GM18505 (cell line): ENCODE measurements around the gene PTPRR.

Experiments used
- ATAC-seq: cut with Tn5 transposase; IDR thresholded peaks from one replicate; pipeline ENCODE4 v1.9.1; 2021; ENCODE audit not compliant: unreplicated experiment
- POLR2A ChIP-seq: IDR thresholded peaks from 4 replicates; pipeline ENCODE4 v1.6.1; 2011; ENCODE audit warnings: borderline replicate concordance; ENCODE audit not compliant: insufficient read depth, insufficient read length; ENCODE audit errors: extremely low read depth

The PTPRR gene

DNA sequence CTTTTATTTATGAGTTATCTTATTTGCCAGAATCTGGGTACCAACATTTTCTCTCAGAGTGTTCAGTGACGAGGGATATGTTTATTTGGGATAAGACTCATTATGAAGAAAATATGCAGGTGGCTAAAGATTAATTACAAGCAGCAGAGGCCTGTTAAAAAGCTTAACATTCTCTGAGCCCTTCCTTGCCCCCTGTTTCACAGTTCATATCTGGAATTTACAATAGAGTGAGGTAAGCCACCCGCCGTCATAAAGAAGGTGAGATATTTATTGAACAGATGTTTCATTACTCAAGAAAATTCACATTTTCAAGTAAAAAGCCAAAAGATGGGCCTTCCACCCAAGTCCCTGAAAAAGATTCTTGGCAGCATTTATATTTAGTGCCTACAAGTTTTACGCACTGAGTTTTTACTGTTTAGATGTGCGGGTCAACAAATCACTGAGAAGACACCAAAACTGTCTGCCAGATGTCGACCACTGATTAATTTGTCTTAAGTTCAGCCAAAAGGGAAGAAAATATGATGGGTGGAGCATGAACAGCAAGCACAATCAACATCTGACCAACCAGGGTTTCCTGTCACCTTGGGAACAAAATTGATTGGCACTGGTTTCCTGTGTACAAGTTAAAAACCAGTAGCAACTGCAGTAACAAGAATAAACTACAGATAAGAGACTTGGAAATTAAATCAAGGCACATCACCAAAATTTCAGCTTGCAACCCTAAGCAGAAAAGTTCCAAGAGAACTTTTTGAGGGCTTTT lies 197.8 kb downstream of the PTPRR start:
- ATAC-seq: no peak
- no peak for TF ChIP-seq POLR2A

DNA sequence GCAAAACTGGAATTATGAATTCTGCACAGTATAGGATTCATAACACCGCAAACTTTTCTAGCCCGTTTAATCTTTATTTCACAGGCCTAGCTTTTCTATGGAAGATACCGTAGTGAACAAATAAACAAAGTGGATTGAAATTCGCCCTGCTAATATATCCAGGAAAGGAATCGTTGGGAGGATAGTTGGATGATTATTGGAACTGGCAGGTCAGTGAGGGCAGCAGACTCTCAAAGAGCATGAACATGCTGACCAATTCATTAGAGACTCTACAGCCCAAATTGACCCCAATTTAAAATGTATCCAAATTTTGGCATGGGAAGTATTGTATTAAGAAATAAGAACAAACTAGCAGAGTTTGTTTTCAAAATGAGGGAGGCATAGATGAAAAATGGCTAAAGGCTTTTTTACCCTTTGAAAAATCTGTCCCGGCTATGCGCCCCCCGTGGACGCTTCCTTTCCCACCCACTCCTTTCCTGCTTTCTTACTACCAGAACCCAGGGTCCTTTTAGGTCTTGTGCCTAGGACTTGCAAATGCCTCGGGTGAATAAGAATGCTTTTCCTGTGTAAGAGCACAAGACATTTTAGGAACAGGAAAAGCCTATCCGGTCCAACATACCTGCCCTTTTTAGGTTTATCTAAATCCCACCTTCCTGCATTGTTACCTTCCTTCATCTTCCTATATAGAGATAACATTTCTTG lies 198.7 kb downstream of the PTPRR start:
- no peak for ATAC-seq
- TF ChIP-seq POLR2A: no peak

DNA sequence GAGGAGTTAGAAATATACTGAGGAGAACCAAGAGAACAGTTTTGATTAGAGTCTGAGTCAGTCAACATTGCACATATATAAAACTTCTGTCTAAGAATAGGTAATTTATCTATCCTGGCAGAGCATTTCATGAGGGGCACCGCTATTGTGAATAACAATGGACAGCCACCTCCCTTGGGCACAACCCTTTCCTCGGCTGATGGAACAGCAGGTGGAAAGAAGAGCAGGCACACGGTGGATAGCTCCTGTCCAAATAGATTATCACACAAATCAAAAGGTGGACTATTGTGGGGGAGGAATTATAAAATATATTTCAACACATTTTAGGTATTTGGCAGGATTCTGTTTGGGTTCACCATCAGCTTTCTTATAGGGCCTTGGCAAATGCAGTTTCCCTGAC lies 199.3 kb downstream of the PTPRR start:
- no peak for ATAC-seq
- TF ChIP-seq POLR2A: no peak

DNA sequence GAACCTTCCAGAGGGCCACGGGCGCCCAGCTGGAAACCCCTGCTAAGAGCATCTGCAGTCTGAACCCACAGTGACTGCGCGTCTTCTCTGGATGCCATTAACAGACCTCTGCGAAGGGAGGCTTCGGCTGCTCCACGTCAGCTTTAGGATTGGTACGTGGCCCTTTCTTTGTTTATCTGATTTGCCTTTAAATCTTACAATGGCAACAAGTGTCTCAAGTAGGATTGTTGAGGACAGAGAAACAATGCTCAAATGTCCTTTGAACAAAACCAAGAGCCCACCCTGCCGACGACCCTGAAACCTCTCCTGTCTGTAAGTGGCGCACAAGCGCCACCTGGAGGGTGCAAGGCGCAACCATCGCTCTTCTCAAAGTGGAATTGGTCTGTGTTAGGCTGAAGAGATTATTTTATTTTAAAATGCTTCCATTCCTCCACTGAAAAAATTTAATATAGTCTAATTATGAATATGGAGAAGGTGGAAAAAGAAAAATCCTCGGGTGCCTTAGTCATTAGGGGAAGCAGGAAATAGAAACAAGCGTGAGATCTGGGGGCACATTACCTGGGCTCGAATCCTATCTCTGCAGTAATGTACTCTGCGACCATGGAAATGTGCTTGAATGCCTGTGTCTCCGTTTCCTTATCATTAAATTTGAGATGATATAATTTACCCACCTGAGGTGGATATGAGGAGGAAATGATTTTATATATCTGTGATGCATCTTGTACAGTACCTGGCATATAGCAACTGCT lies 200.7 kb downstream of the PTPRR start:
- no peak for TF ChIP-seq POLR2A
- peak; percentile 73 for ATAC-seq

DNA sequence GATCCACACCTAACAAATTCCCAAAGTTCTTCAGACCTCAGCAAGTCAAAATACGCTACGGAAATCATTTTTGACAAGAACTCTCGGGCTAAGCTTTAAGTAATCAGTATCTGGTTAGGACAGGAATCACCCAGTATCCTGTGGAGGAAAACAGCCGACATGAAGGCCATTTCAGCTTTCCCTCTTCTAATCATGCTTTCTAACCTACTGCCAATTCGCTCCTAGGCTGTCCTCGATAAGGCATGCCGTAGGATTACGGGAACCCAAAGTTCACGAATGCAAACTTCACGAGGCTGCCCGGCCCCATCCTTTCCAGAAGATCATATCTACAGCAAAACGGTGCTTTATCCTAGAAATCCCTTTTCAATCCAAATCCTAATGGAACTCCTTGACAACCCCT lies 201.5 kb downstream of the PTPRR start:
- no peak for ATAC-seq
- no peak for TF ChIP-seq POLR2A

DNA sequence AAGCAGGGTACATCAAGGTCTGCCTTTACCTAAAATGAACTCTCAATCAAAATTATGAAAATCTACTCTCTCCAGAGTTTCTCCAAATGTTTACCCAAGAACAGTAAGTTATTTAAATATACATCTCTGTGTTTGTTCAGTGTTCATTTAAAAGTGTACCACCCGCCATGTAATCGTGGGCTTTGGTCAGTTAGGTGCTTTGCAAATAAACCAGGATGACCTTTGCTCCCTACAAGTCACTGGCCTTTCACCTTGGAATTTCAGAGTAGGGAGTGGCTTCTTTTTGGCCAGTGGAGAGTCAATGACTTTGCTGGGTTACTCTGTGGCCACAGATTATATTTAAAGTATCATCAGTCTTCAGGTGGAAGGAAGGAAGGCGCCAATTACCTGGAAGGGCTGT lies 208.7 kb downstream of the PTPRR start:
- ATAC-seq: no peak
- TF ChIP-seq POLR2A: no peak

DNA sequence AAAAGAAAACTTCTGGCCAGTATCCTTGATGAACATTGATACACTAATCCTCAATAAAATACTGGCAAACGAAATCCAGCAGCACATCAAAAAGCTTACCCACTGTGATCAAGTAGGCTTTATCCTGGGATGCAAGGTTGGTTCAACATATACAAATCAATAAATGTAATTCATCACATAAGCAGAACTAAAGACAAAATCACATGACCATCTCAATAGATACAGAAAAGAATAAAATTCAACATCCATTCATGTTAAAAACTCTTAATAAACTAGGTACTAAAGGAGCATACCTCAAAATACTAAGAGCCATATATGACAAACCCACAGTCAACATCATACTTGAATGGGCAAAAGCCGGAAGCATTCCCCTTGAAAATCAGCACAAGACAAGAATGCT lies 211.5 kb downstream of the PTPRR start:
- no peak for TF ChIP-seq POLR2A
- no peak for ATAC-seq

DNA sequence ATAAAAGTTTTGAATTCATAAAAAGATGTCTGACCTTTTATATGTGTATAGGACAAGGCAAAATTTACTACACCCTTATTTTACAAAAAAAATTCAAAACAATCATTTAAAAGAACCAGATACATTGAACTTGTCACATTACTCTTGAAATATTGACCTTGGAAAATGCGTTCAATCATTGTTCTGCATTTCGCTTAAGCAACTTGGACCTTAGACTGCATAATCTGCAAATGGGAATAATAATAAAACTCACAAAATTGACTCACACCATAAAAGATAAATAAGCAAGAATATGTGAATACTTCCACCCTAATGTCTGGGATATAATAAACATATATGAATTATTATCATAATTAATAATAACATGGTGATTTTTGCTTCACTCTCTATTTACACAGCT lies 213.9 kb downstream of the PTPRR start:
- TF ChIP-seq POLR2A: no peak
- no peak for ATAC-seq

DNA sequence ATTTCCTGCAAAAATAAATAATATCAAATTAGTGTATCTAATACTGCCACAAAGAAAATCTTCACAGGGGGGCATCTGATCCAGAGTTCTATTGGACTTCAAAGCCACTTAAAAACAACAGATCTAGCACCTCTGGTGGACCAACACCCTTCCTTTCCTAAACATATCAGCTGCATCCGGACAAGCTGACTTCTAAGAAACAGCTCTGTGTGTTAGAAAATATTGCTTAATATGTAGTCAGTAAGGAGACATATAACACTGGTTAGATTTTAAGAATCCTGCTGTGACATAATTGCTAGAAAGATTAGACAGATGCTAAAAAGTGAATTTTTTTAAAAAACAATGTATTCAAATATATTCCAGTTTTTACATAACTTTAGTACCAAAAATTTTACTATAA lies 222.2 kb downstream of the PTPRR start:
- no peak for TF ChIP-seq POLR2A
- ATAC-seq: no peak

DNA sequence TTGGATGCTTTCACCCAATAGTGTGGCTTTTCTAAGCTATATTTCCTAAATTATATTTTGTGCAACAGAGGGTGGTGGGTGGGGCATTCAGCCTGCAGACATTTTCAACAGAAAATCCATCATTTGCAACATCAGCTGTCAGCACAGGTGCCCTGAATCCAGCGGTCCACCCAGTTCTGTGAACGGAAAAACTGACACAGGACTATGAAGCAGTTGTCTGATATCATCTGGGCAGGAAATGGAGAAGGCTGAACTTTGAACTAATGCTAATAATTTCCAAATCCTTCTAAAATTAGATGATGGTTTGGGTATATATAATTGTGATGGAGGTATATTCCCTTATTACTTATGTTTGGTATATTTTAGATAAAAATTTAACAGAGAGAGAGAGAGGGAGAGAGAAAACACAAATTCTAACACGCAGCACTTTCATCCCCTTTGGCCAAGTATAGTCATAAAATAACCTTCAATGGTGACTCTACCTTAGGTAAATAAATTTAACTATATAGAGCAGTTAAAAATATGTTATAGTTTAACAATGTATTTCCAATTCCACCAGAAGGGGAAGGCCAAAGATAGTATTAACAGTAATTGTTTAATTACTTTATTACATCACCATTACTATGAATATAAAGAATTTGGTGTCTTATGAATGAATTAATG lies 225.0 kb downstream of the PTPRR start:
- ATAC-seq: no peak
- TF ChIP-seq POLR2A: no peak

DNA sequence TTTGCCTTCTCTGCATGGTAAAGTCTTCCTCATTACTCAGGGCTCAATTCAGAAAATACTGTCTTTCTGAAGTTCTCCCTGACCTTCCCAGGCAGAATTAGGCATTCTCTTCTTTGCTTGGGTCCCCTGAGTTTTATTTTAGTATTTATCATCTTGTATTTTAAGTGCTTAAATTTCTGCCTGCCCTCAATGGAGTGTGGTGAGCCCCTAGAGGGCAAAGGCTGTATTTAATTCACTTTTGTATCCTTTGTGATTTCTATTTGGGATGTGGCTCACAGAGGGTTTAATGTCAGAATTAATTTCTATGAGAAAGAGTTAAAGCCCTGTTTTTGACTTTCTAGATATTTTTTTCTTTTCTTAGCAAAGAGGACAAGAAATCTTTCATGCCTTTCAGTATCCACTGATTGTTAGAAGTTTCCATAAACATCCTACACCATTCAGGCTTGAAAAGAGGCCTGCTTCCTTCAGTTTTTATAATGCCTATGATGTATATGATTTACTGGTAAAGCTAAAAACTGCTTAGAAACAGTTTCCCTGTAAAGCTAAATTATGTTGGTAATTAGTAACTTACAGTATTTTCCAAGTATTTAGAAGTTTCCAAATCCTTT lies 227.8 kb downstream of the PTPRR start:
- no peak for ATAC-seq
- TF ChIP-seq POLR2A: no peak

DNA sequence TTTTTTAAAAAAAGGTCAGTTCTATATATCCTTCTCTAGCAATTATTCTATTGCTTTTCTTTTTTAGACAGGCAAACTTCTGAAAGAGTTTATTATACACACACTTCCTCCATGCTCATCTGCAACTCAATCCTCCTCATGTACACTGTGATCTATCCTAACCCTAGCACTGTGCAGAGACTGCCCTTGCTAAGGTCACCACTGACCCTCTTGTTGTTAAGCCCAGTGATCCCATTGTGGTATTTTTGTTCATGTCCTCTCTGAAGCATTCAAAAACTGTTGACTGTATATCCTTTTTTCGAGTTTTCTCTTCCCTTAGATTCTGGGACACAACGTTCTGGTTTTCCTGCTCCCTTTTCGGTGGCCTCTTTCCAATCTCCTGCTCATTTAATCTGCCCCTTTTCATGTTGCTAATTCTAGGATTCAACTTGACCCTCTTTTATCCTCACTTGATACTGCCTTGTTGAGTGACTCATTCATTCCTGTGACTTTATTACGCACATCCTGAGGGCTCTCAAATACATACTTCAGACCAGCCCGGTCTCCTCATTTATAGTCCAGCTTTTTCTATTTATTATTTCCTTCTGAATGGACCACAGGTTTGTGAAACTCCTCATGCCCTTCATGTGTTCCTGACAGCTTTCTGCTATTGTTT lies 229.4 kb downstream of the PTPRR start:
- ATAC-seq: no peak

More for the DNA sequence above, 229.4 kb downstream of the PTPRR start:
- TF ChIP-seq POLR2A: no peak
